HG03378 (cell line): ENCODE results near the gene NUCB1.

ENCODE experiments used
- ATAC-seq: cut with Tn5 transposase; IDR thresholded peaks from one replicate; pipeline ENCODE4 v1.9.1; 2021; ENCODE audit warnings: mild to moderate bottlenecking, moderate library complexity; ENCODE audit not compliant: unreplicated experiment

The NUCB1 gene

DNA sequence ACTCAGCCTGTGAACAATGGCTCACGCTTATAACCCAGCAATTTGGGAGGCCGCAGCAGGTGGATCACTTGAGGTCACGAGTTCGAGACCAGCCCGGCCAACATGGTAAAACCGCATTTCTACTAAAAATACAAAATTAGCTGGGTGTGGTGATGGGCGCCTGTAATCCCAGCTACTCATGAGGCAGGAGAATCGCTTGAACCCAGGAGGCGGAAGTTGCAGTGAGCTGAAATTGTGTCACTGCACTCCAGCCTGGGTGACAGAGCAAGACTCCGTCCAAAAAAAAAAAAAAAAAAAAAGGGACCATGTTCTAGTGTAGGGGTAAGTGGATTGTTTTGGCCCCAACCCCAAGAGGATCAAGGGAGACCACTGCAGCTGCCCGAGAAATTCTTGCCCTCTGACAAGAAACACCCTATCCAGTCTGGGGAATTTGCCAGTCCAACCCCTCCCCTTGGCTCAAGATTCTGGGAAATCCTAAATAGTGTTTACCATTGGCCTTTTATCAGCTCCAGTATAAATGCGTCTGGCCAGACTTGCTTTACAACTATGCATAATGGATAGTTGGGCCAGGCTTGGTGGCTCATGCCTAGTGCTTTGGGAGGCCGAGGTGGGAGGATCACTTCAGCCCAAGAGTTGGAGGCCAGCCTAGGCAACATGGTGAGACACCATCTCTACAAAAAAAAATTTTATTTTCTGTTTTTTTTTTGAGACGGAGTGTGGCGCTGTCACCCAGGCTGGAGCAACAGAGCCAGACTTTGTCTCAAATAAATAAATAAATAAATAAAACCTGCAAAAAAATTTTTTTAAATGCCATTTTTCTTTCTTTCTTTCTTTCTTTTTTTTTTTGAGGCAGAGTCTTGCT lies 28.3 kb downstream of the NUCB1 start:
- no peak for ATAC-seq

- ATAC-seq: no peak
Observed at GRCh38 chr19:48933382-48933932, 33.3 kb downstream of the NUCB1 start, which contains the start of gene DHDH. TSS of gene DHDH (plus strand) at chr19:48933699. CDS start at chr19:48933722, 23 bp downstream.

DNA sequence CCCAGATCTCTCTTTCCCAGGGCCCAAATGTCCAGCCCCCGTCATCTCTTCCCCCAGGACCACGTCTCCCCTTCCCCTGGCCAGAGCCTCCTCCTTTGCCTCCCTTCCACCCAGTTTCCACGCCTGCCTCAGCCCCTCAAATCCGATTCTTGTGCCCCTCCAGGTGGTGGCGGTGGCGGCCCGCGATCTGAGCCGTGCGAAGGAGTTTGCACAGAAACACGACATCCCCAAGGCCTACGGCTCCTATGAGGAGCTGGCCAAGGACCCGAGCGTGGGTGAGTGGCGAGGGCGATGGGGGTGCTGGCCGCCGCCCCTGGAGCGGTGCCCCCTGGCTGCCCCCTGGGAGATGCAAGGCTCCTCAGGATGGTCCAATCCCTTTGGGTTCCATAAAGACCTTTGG lies 34.7 kb downstream of the NUCB1 start:
- ATAC-seq: no peak

DNA sequence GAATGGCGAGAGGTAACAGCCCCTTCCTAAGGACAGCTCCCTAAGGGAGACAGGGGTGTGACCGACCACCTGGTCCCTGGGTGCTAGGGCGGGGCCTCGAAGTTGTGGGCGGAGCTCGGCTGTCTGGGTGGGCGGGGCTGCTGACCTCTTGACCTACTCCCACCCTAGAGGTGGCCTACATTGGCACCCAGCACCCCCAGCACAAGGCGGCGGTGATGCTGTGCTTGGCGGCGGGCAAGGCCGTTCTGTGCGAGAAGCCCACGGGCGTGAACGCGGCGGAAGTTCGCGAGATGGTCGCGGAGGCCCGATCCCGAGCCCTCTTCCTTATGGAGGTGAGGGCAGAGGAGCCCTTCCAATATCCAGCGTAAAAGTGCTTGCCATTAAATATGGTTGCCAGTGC lies 35.8 kb downstream of the NUCB1 start:
- no peak for ATAC-seq

DNA sequence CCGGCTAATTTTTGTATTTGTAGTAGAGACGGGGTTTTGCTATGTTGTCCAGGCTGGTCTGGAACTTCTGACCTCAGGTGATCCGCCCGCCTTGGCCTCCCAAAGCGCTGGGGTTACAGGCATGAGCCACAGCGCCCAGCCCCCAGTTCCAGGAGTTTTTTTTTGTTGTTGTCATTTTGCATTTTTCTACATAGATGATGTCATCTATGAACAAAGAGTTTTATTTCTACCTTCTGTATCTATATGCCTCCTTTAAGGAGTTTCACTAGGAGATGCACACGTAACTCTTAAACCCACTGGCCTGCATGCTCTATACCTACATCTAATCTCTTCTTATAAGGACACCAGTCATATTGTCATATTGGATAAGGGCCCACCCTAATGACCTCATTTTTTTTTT lies 38.1 kb downstream of the NUCB1 start:
- ATAC-seq: no peak

DNA sequence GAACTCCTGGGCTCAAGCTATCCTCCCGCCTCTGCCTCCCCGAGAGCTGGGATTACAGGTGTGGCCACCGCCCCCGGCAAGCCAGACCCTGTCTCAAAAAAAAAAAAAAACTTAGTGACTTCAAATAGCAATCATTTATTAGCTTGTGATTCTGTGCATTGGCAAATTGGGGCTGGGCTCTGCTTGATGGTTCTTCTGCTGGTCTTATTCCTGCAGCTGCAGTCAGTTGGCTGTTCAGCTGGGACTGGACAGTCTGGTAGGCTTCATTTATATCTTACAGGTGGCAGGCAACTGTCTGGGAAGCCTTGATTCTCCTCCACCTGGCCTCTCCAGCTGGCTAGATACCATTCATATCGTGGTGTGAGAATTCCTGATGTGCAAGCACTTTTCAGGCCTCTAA lies 40.8 kb downstream of the NUCB1 start:
- no peak for ATAC-seq

DNA sequence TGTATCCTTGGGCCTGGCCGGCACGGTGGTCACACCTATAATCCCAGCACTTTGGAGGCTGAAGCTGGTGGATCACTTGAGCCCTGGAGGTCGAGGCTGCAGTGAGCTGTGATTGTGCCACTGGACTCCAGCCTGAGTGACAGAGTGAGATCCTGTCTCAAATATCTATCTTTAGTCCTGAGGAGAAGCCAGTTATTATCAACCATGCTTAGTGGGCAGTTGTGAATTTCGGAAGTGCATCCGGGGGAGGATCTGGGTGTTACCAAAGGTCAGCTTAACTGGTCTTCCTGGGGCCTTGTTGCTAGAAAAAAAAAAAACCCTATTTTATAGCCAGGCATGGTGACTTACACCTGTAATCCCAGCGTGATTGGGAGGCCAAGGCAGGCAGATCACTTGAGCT lies 43.0 kb downstream of the NUCB1 start:
- ATAC-seq: no peak

GRCh38 chr19:48945415-48945814 lies 45.3 kb downstream of the NUCB1 start:
- no peak for ATAC-seq

DNA sequence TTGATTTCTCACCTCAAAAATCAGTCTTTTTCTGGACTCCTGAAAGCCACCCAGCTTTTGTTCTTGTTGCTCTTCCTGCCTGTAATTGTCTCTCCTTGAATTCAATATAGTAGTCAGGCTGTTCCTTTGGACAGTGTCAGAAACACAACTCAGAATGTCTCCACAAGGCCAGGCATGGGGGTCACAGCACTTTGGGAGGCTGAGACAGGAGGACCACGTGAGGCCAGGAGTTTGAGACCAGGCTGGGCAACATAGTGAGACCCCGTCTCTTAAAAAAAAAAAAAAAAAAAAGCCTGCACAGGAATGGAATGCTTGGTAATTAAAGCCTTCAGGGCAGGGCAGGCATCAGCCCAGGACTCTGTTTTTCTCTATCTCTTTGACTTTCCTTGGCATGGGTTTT lies 45.7 kb downstream of the NUCB1 start:
- no peak for ATAC-seq

DNA sequence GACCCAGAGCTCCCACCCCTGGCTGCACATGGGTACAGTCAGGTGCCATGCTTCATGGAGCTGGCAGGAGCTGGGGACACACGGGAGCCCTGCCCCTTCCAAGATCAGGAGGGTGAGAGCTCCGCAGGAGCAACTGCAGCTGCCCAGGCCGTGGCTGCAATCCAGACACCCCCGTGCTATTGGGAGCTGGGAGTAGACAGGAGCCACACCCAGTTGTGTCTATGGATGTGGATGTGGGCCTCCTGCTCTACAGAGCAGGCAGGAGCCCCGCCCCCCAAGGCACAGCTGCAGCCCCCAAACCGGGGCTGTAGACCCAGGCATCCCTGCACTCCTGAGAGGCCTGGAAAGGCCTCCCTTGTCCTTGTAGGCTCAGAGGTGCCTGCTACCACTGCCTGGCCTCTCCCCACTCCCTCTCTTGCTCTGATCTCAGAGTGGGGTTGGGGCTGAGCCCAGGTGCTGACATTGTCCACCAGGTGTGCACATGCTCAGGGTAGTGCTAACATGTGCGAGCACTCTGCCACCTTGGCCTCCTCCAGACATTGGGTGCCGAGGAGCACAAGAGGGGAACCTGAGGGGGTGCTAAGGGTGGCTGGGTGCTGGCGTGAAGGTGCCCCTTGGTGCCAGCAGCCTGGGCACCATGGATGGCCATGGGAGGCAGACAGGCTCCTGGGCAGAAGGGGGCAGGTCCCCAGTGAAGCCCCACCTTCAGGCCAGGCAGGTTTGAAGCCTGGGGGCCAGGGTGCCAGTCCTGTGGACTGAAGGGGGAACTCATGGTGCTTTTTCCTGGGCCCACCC lies 46.5 kb downstream of the NUCB1 start:
- ATAC-seq: no peak

GRCh38 chr19:48947258-48947542 lies 47.1 kb downstream of the NUCB1 start:
- ATAC-seq: no peak

DNA sequence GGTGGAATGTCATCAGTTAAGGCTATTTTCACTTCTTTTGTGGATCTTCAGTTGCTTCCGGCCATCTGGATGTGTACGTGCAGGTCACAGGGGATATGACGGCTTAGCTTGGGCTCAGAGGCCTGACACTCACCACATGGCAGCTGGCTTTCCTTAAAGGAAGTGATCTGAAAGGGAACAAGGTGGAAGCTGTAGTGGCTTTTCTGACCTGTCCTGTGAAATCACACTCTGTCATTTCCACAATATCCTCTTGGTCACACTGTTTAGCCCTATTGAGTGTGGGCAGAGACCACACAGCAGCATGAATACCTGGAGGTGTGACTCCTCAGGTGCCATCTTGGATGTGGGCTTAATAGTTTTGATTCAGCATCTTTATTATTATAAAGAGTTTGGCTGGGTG lies 50.0 kb downstream of the NUCB1 start:
- ATAC-seq: no peak

- ATAC-seq: no peak
Observed at GRCh38 chr19:48950830-48951519, 50.9 kb downstream of the NUCB1 start.

- ATAC-seq: no peak
Observed at GRCh38 chr19:48953141-48953540, 53.0 kb downstream of the NUCB1 start.

- ATAC-seq: no peak
Observed at GRCh38 chr19:48953990-48954594, 54.0 kb downstream of the NUCB1 start.

DNA sequence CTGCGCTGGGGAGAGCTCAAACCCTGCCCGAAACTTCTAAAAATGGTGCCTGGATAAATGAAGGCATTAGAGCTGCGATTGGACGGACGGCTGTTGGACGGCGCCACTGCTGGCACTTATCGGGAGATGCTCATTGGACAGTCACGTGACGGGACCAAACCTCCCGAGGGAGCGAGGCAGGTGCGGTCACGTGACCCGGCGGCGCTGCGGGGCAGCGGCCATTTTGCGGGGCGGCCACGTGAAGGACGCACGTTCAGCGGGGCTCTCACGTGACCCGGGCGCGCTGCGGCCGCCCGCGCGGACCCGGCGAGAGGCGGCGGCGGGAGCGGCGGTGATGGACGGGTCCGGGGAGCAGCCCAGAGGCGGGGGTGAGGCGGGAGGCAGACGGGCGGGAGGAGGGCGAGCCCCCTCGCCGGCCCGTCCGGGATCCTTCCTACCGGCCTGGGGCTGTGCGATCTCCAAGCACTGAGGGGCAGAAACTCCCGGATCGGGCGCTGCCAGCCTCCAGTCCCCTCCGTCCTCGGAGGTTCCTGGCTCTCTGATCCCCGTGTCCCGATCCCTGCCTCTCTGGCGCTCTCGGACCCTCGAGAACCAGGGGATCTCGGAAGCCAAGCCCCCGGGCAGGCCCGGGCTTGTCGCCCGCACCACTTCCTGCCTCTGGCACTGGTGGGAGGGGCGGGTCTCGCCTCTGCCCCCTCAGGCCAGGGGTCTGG lies 54.6 kb downstream of the NUCB1 start, which contains the start of gene BAX:
Gene BAX (plus strand): TSS at position 281 of the 713 bp plus-strand sequence. CDS start 54 bp downstream, at position 335.
- peak; percentile 54 for ATAC-seq

DNA sequence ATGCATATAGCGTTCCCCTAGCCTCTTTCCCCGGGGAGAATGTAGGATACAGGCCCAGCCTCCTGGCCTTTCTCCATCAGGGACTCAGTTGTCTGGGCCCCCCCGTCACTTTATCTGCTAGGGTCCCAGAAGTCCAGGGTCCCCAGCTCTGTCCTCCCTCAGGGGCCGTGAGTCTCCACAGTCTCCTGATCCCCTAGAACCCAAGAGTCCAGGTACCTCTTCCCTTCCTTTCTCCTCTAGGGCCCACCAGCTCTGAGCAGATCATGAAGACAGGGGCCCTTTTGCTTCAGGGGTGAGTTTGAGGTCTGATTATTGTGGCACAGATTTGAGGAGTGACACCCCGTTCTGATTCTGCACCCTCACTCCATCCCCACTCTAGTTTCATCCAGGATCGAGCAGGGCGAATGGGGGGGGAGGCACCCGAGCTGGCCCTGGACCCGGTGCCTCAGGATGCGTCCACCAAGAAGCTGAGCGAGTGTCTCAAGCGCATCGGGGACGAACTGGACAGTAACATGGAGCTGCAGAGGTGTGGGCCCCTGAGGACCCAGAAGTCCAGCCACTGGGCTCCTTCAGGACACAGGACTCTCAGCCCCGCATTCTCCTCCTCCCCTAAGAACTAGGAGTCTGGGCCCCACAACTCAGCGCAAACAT lies 55.3 kb downstream of the NUCB1 start:
- ATAC-seq: no peak

DNA sequence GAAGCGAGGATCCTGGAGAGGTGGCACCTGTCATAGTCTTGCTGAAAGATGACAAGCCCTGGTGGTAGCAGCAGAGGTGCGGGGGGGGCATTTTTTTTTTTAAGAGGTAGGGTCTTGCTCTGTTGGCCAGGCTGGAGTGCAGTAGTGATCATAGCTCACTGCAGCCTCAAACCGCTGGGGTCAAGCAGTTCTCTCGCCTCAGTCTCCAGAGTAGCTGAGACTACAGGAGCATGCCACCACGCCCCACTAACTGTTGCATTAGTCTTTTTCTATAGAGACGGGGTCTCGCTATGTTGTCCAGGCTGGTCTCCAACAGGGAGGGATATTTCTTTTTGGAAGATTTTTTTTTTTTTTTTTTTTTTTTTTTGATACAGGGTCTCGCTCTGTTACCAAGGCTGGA lies 57.9 kb downstream of the NUCB1 start:
- ATAC-seq: no peak

GRCh38 chr19:48959341-48960239 lies 59.5 kb downstream of the NUCB1 start:
- no peak for ATAC-seq
